Glutamatergic neuron (in vitro differentiated cells): ENCODE results near the gene LRRC45. TPM values are rescaled to one million over a fixed set of nuclear protein-coding genes. Genes with fewer than 3 reads are reported as not detected.

Experiments used
- DNase-seq: peaks from one replicate; pipeline ENCODE4 v3.0.0; 2022
- H3K27ac Mint-ChIP-seq: one replicate; pipeline ENCODE4 v1.8.0; 2020; ENCODE audit warnings: mild to moderate bottlenecking, mixed read lengths, inconsistent platforms; ENCODE audit not compliant: unreplicated experiment
- H3K27me3 Mint-ChIP-seq: one replicate; pipeline ENCODE4 v1.8.0; 2020; ENCODE audit warnings: mild to moderate bottlenecking, moderate library complexity, mixed read lengths, inconsistent platforms; ENCODE audit not compliant: unreplicated experiment
- H3K36me3 Mint-ChIP-seq: one replicate; pipeline ENCODE4 v1.8.0; 2020; ENCODE audit warnings: mild to moderate bottlenecking, mixed read lengths, inconsistent platforms; ENCODE audit not compliant: unreplicated experiment
- H3K4me1 Mint-ChIP-seq: one replicate; pipeline ENCODE4 v1.8.0; 2020; ENCODE audit warnings: mild to moderate bottlenecking, low read depth, mixed read lengths, inconsistent platforms; ENCODE audit not compliant: unreplicated experiment
- H3K4me3 Mint-ChIP-seq: one replicate; pipeline ENCODE4 v1.8.0; 2020; ENCODE audit warnings: mild to moderate bottlenecking, mixed read lengths, inconsistent platforms; ENCODE audit not compliant: unreplicated experiment
- H3K9me3 Mint-ChIP-seq: one replicate; pipeline ENCODE4 v1.8.0; 2020; ENCODE audit warnings: mild to moderate bottlenecking, moderate library complexity, mixed read lengths, inconsistent platforms; ENCODE audit not compliant: unreplicated experiment
- CTCF ChIP-seq: fragments of 200-600 bp; sonication (generic); IDR thresholded peaks from one replicate; pipeline ENCODE4 v1.5.0; 2021; ENCODE audit not compliant: partially characterized antibody, unreplicated experiment
- total RNA-seq: library from RNA; stranded (reverse); fragmentation: NEBNext Ultra II Directional; extraction: Animal tissue kit (Norgen Biotek cat#: 25700); gene quantifications from one replicate; pipeline ENCODE4 v1.2.1, GENCODE V29; 2021; ENCODE audit not compliant: unreplicated experiment

Gene LRRC45
- total RNA-seq, 1 donor from 2014 or later, result 29.6 TPM

GRCh38 chr17:82039695-82040299 is 16.7 kb downstream of the LRRC45 start:
- peaks cover 11% of the 10 kb centered on the region for H3K9me3 Mint-ChIP-seq
- no peaks in the 10 kb centered on the region for H3K36me3 Mint-ChIP-seq
- H3K27ac Mint-ChIP-seq, result no peak overlapping the region
- peaks cover 4% of the 10 kb centered on the region for H3K4me1 Mint-ChIP-seq
- DNase-seq, result no peak
- no peak for TF ChIP-seq CTCF
- H3K4me3 Mint-ChIP-seq, result no peak overlapping the region
- peaks cover 13% of the 10 kb centered on the region for H3K27me3 Mint-ChIP-seq

GRCh38 chr17:82041144-82041814 is 18.2 kb downstream of the LRRC45 start:
- TF ChIP-seq CTCF, result no peak

GRCh38 chr17:82042649-82043048 is 19.5 kb downstream of the LRRC45 start:
- no peak overlapping the region for H3K27ac Mint-ChIP-seq

More at GRCh38 chr17:82041144-82041814, 18.2 kb downstream of the LRRC45 start:
- peaks cover 10% of the 10 kb centered on the region for H3K27me3 Mint-ChIP-seq
- peaks cover 4% of the 10 kb centered on the region for H3K9me3 Mint-ChIP-seq
- no peaks in the 10 kb centered on the region for H3K36me3 Mint-ChIP-seq
- H3K27ac Mint-ChIP-seq, result peak overlapping the region; percentile 55
- peaks cover 7% of the 10 kb centered on the region for H3K4me1 Mint-ChIP-seq
- DNase-seq, result no peak
- peak overlapping the region; percentile 25 for H3K4me3 Mint-ChIP-seq

GRCh38 chr17:82043507-82043906 is 20.4 kb downstream of the LRRC45 start:
- Mint-ChIP-seq H3K4me1 (peaks cover 2% of the 10 kb centered on the region), H3K27ac (no peak overlapping the region), H3K9me3 (peaks cover 3% of the 10 kb centered on the region), H3K36me3 (no peaks in the 10 kb centered on the region), H3K27me3 (peaks cover 10% of the 10 kb centered on the region), H3K4me3 (no peak overlapping the region)
- DNase-seq, result no peak
- no peak for TF ChIP-seq CTCF

More at GRCh38 chr17:82042649-82043048, 19.5 kb downstream of the LRRC45 start:
- H3K27me3 Mint-ChIP-seq, result peaks cover 10% of the 10 kb centered on the region
- DNase-seq, result no peak
- H3K36me3 Mint-ChIP-seq, result no peaks in the 10 kb centered on the region
- H3K4me3 Mint-ChIP-seq, result no peak overlapping the region
- peaks cover 6% of the 10 kb centered on the region for H3K4me1 Mint-ChIP-seq
- TF ChIP-seq CTCF, result no peak
- H3K9me3 Mint-ChIP-seq, result peaks cover 4% of the 10 kb centered on the region

GRCh38 chr17:82045936-82046484 is 22.9 kb downstream of the LRRC45 start:
- Mint-ChIP-seq H3K27me3 (peaks cover 7% of the 10 kb centered on the region), H3K4me1 (peaks cover 2% of the 10 kb centered on the region), H3K4me3 (no peak overlapping the region), H3K36me3 (no peaks in the 10 kb centered on the region), H3K27ac (no peak overlapping the region), H3K9me3 (peaks cover 3% of the 10 kb centered on the region)
- TF ChIP-seq CTCF, result no peak
- no peak for DNase-seq
